ENCODE results near the gene RNF148. TPM values are rescaled to one million over a fixed set of nuclear protein-coding genes. Genes with fewer than 3 reads are reported as not detected.

The RNF148 gene
- total RNA-seq, 4 donors from 2014 or later: 1.5 TPM; not detected in 3

GRCh38 chr7:122738947-122739346 lies 36.2 kb upstream of the RNF148 start:
- H3K27ac ChIP-seq: no peak overlapping the region
- TF ChIP-seq POLR2A (IDR thresholded peaks at IDR 0.05) (no peak), CTCF (IDR thresholded peaks at IDR 0.05) (no peak)
- no peaks in the 10 kb centered on the region for H3K9me3 ChIP-seq
- DNase-seq: no peak
- no peaks in the 10 kb centered on the region for H3K36me3 ChIP-seq
- no peaks in the 10 kb centered on the region for H3K27me3 ChIP-seq
- intact Hi-C loops (cut with DNase I): no loop called here
- 57 to 66% methylated on average over 2 of the region's 2 CpGs for WGBS, 2 donors
- H3K4me3 ChIP-seq: no peak overlapping the region
- peaks cover 0 to 13% (median 0%) of the 10 kb centered on the region in 3 donors for H3K4me1 ChIP-seq

- peaks cover 0 to 13% (median 0%) of the 10 kb centered on the region in 3 donors for H3K4me1 ChIP-seq
- H3K36me3 ChIP-seq: no peaks in the 10 kb centered on the region
- WGBS, 2 donors: 92 to 100% methylated on average over 1 of the region's 1 CpG
- H3K4me3 ChIP-seq: no peak overlapping the region
- intact Hi-C loops (cut with DNase I): no loop called here
- TF ChIP-seq CTCF (IDR thresholded peaks at IDR 0.05): no peak
- no peak for TF ChIP-seq POLR2A (IDR thresholded peaks at IDR 0.05)
- DNase-seq: no peak
- H3K27me3 ChIP-seq: no peaks in the 10 kb centered on the region
- no peaks in the 10 kb centered on the region for H3K9me3 ChIP-seq
- no peak overlapping the region for H3K27ac ChIP-seq
Observed at GRCh38 chr7:122736183-122736582, 33.5 kb upstream of the RNF148 start.

GRCh38 chr7:122727759-122728158 lies 25.0 kb upstream of the RNF148 start:
- no peak for DNase-seq
- TF ChIP-seq POLR2A (IDR thresholded peaks at IDR 0.05): no peak
- TF ChIP-seq CTCF (IDR thresholded peaks at IDR 0.05): no peak
- no peaks in the 10 kb centered on the region for H3K9me3 ChIP-seq
- H3K27me3 ChIP-seq: no peaks in the 10 kb centered on the region
- H3K36me3 ChIP-seq: no peaks in the 10 kb centered on the region
- H3K27ac ChIP-seq: no peak overlapping the region
- H3K4me3 ChIP-seq: no peak overlapping the region
- 74 to 89% methylated on average over 1 of the region's 1 CpG for WGBS, 2 donors
- intact Hi-C loops (cut with DNase I): no loop called here
- H3K4me1 ChIP-seq: no peaks in the 10 kb centered on the region

- no peak for TF ChIP-seq POLR2A (IDR thresholded peaks at IDR 0.05)
- Histone ChIP-seq H3K27ac (no peak overlapping the region), H3K36me3 (no peaks in the 10 kb centered on the region), H3K27me3 (no peaks in the 10 kb centered on the region), H3K4me3 (no peak overlapping the region), H3K4me1 (no peaks in the 10 kb centered on the region), H3K9me3 (no peaks in the 10 kb centered on the region)
- no peak for DNase-seq
- intact Hi-C loops (cut with DNase I): no loop called here
Observed at GRCh38 chr7:122727354-122727753, 24.6 kb upstream of the RNF148 start.

GRCh38 chr7:122726881-122727280 lies 24.2 kb upstream of the RNF148 start:
- intact Hi-C loops (cut with DNase I): no loop called here
- Histone ChIP-seq H3K4me1 (no peaks in the 10 kb centered on the region), H3K27ac (no peak overlapping the region), H3K27me3 (no peaks in the 10 kb centered on the region), H3K9me3 (no peaks in the 10 kb centered on the region), H3K36me3 (no peaks in the 10 kb centered on the region), H3K4me3 (no peak overlapping the region)
- no peak for DNase-seq
- TF ChIP-seq CTCF (IDR thresholded peaks at IDR 0.05) (no peak), POLR2A (IDR thresholded peaks at IDR 0.05) (no peak)
- 62 to 65% methylated on average over 2 of the region's 2 CpGs for WGBS, 2 donors

- H3K4me1 ChIP-seq: no peaks in the 10 kb centered on the region
- 83 to 84% methylated on average over 4 of the region's 4 CpGs for WGBS, 2 donors
- intact Hi-C loops (cut with DNase I): no loop called here
Observed at GRCh38 chr7:122724366-122724765, 21.6 kb upstream of the RNF148 start.

More at GRCh38 chr7:122724366-122724765, 21.6 kb upstream of the RNF148 start:
- no peaks in the 10 kb centered on the region for H3K27me3 ChIP-seq
- no peaks in the 10 kb centered on the region for H3K9me3 ChIP-seq
- no peak for TF ChIP-seq POLR2A (IDR thresholded peaks at IDR 0.05)
- no peak for TF ChIP-seq CTCF (IDR thresholded peaks at IDR 0.05)
- H3K36me3 ChIP-seq: no peaks in the 10 kb centered on the region
- DNase-seq: no peak
- no peak overlapping the region for H3K27ac ChIP-seq
- no peak overlapping the region for H3K4me3 ChIP-seq

Measured in esophagus squamous epithelium (tissue), 5 donors.